Bronchial epithelial cell (primary cell): ENCODE measurements around the gene MTHFD2L. TPM values are rescaled to one million over a fixed set of nuclear protein-coding genes. Genes with fewer than 3 reads are reported as not detected.

Source experiments
- DNase-seq: peaks from one replicate; pipeline ENCODE4 v3.0.0-alpha.2; 2010; ENCODE audit warnings: low read depth
- FAIRE-seq: peaks from 2 replicates; lab custom pipeline; 2011; peaks lifted over from hg19 to GRCh38; lab: Jason Lieb, UNC
- H3K27me3 ChIP-seq: 2 replicates; pipeline ENCODE4 v1.5.1; 2011; ENCODE audit warnings: low read length; ENCODE audit not compliant: control insufficient read depth, insufficient read depth
- H3K36me3 ChIP-seq: 2 replicates; pipeline ENCODE4 v1.5.1; 2011; ENCODE audit warnings: low read length; ENCODE audit not compliant: control insufficient read depth, insufficient read depth
- H3K4me3 ChIP-seq: 2 replicates; pipeline ENCODE4 v1.5.1; 2011; ENCODE audit warnings: mild to moderate bottlenecking, low read depth, low read length, control low read depth
- CTCF ChIP-seq: IDR thresholded peaks from 2 replicates; pipeline ENCODE4 v1.5.1; 2011; ENCODE audit warnings: mild to moderate bottlenecking, moderate library complexity, low read length, control low read depth, inconsistent platforms; ENCODE audit not compliant: insufficient read depth, severe bottlenecking
- total RNA-seq: library from RNA; depleted of rRNA; stranded (reverse); fragments of >200 nt; gene quantifications from 2 replicates; pipeline ENCODE4 v1.2.1, GENCODE V29; 2014

MTHFD2L gene
- total RNA-seq, 1 donor from 2014 or later = 29.0 TPM

GRCh38 chr4:74111306-74111975 is 46.5 kb upstream of the MTHFD2L start:
- no peak for DNase-seq
- no peak for TF ChIP-seq CTCF
- FAIRE-seq = no peak
- Histone ChIP-seq H3K27me3 (no peaks in the 10 kb centered on the region), H3K36me3 (no peaks in the 10 kb centered on the region), H3K4me3 (no peak overlapping the region)

- peak; percentile 99 for FAIRE-seq
- no peak for TF ChIP-seq CTCF
- H3K36me3 ChIP-seq = no peaks in the 10 kb centered on the region
- DNase-seq = peak; percentile 100
- H3K27me3 ChIP-seq = no peaks in the 10 kb centered on the region
- H3K4me3 ChIP-seq = no peak overlapping the region
These were observed 45.9 kb upstream of the MTHFD2L start for GRCh38 chr4:74111990-74112389.

- Histone ChIP-seq H3K4me3 (no peak overlapping the region), H3K36me3 (no peaks in the 10 kb centered on the region), H3K27me3 (no peaks in the 10 kb centered on the region)
- FAIRE-seq (no peak), DNase-seq (peak; percentile 71)
- no peak for TF ChIP-seq CTCF
These were observed 45.4 kb upstream of the MTHFD2L start for GRCh38 chr4:74112399-74113105.

GRCh38 chr4:74114234-74114633 is 43.7 kb upstream of the MTHFD2L start:
- FAIRE-seq (no peak), DNase-seq (peak; percentile 96)
- peak overlapping the region; percentile 19 for H3K4me3 ChIP-seq
- TF ChIP-seq CTCF = no peak
- H3K36me3 ChIP-seq = no peaks in the 10 kb centered on the region
- no peaks in the 10 kb centered on the region for H3K27me3 ChIP-seq

- H3K27me3 ChIP-seq = no peaks in the 10 kb centered on the region
- DNase-seq (peak; percentile 91), FAIRE-seq (no peak)
- no peak overlapping the region for H3K4me3 ChIP-seq
- H3K36me3 ChIP-seq = no peaks in the 10 kb centered on the region
- no peak for TF ChIP-seq CTCF
These were observed 40.8 kb upstream of the MTHFD2L start for GRCh38 chr4:74117024-74117534.
